K562 (cell line): Measurements from ENCODE around the gene LTO1. TPM values are rescaled to one million over a fixed set of nuclear protein-coding genes. Genes with fewer than 3 reads are reported as not detected.

ENCODE experiments used
- ATAC-seq: fragments of 200-7000 bp; cut with Tn5 transposase; 3 replicates; pipeline ENCODE4 v1.9.1; 2020; ENCODE audit warnings: moderate library complexity
- BruUV-seq: library from RNA; stranded (reverse); fragments of 400-500 nt; replicated peaks from 2 replicates; lab custom pipeline; 2021; lab: Mats Ljungman, UMichigan
- CTCF ChIA-PET: fragments of 300-600 bp; formaldehyde crosslinking; extraction: SDS; loops from one replicate; lab custom pipeline; 2021; ENCODE audit warnings: low intra/inter-chr PET ratio; lab: Yijun Ruan, JAX
- POLR2A ChIA-PET: fragments of 300-600, 350-650 bp; sonication (Branson Sonifier 250); formaldehyde crosslinking; extraction: SDS; loops from one replicate; lab custom pipeline; 2021; ENCODE audit warnings: antibody characterized with exemption, inconsistent platforms; lab: Yijun Ruan, JAX
- DNase-seq, 4 experiments: peaks; one replicate each; pipeline versions ENCODE4 v3.0.0 to v3.0.0-alpha.2; 2011 to 2018; ENCODE audit warnings: low spot score in 3 of 4, mixed read lengths in 3 of 4; ENCODE audit errors: extremely low read depth in 1 of 4
- FAIRE-seq: peaks from 2 replicates; lab custom pipeline; 2011; peaks lifted over from hg19 to GRCh38; lab: Jason Lieb, UNC
- H2AFZ ChIP-seq: 2 replicates; pipeline ENCODE4 v1.6.0; 2011; ENCODE audit warnings: low read depth, low read length, control low read depth, inconsistent platforms
- H3K27ac ChIP-seq: fragments of 200-600 bp; 3 replicates; pipeline ENCODE4 v1.8.0; 2011; ENCODE audit warnings: low read depth, mild to moderate bottlenecking, control low read depth, inconsistent platforms, low read length, moderate library complexity, mixed read lengths; ENCODE audit errors: extremely low read depth
- H3K27me3 ChIP-seq, 2 experiments: fragments of 300-600 bp in 1 of 2; 2 replicates in 1 of 2; 3 replicates in 1 of 2; pipeline versions ENCODE4 v1.6.0 to v1.8.0; 2011; ENCODE audit warnings: inconsistent platforms in 2 of 2, low read length in 2 of 2, mild to moderate bottlenecking in 1 of 2, mixed read lengths in 1 of 2, moderate library complexity in 1 of 2; ENCODE audit not compliant: control insufficient read depth in 2 of 2, insufficient read depth in 2 of 2
- H3K36me3 ChIP-seq: fragments of 300-600 bp; 3 replicates; pipeline ENCODE4 v1.8.0; 2011; ENCODE audit warnings: mild to moderate bottlenecking, low read length, inconsistent platforms; ENCODE audit not compliant: control insufficient read depth, insufficient read depth
- H3K4me1 ChIP-seq, 2 experiments: fragments of 200-600 bp in 1 of 2; replicated peaks in 1 of 2; 2 replicates in 1 of 2; 3 replicates in 1 of 2; pipeline versions ENCODE4 v1.5.1 to v1.8.0; 2011; ENCODE audit warnings: inconsistent platforms in 2 of 2, low read length in 2 of 2, mild to moderate bottlenecking in 1 of 2, mixed read lengths in 1 of 2, moderate library complexity in 1 of 2; ENCODE audit not compliant: control insufficient read depth in 2 of 2, insufficient read depth in 2 of 2
- H3K4me2 ChIP-seq: 2 replicates; pipeline ENCODE4 v1.6.1; 2011; ENCODE audit warnings: low read length, control low read depth, inconsistent platforms, mixed read lengths; ENCODE audit not compliant: insufficient read depth
- H3K4me3 ChIP-seq: fragments of 200-600 bp; sonication (generic), shearing (Covaris generic); 2 replicates; pipeline ENCODE4 v1.5.1; 2016; ENCODE audit warnings: control low read depth, inconsistent platforms
- H3K79me2 ChIP-seq: fragments of 200-600 bp; 3 replicates; pipeline ENCODE4 v1.8.0; 2011; ENCODE audit warnings: low read length, inconsistent platforms; ENCODE audit not compliant: control insufficient read depth, insufficient read depth
- H3K9ac ChIP-seq, 2 experiments: 2 replicates each; pipeline versions ENCODE4 v1.6.0 to v1.6.1; 2011; ENCODE audit warnings: low read depth in 2 of 2, low read length in 2 of 2, control low read depth in 1 of 2, inconsistent platforms in 1 of 2, mild to moderate bottlenecking in 1 of 2, mixed read lengths in 1 of 2; ENCODE audit not compliant: insufficient read depth in 1 of 2
- H3K9me1 ChIP-seq: one replicate; pipeline ENCODE4 v1.6.0; 2011; ENCODE audit warnings: inconsistent platforms, mild to moderate bottlenecking, low read length, moderate library complexity; ENCODE audit not compliant: control insufficient read depth, insufficient read depth
- H3K9me3 ChIP-seq: replicated peaks from 2 replicates; pipeline ENCODE4 v1.5.1; 2011; ENCODE audit warnings: low read depth, low read length, inconsistent platforms; ENCODE audit not compliant: control insufficient read depth, insufficient read depth
- H4K20me1 ChIP-seq: replicated peaks from 2 replicates; pipeline ENCODE4 v1.6.1; 2011; ENCODE audit warnings: low read length, inconsistent platforms, mixed read lengths; ENCODE audit not compliant: control insufficient read depth, insufficient read depth
- ARID3A ChIP-seq: IDR thresholded peaks from 2 replicates; pipeline ENCODE4 v1.6.1; 2012; ENCODE audit warnings: low read depth, low read length, improper control_type of control experiment, borderline replicate concordance
- CBFA2T3 ChIP-seq: fragments of 450-650 bp; IDR thresholded peaks from 2 replicates; pipeline ENCODE4 v1.6.1; 2017
- CEBPZ ChIP-seq: fragments of 150-350 bp; IDR thresholded peaks from 2 replicates; pipeline ENCODE4 v1.6.1; 2014; ENCODE audit warnings: low read depth, mild to moderate bottlenecking, low read length, borderline replicate concordance
- DNMT1 ChIP-seq: fragments of 450-650 bp; IDR thresholded peaks from 2 replicates; pipeline ENCODE4 v1.6.1; 2016; ENCODE audit warnings: antibody characterized with exemption, mild to moderate bottlenecking
- ID3 ChIP-seq, 2 experiments: fragments of 250-450 bp in 1 of 2; fragments of 450-650 bp in 1 of 2; sonication (Bioruptor Pico) in 1 of 2; IDR thresholded peaks; 2 replicates each; pipeline versions ENCODE4 v1.6.1 to v1.8.0; 2016 to 2021; ENCODE audit warnings: mild to moderate bottlenecking in 2 of 2, moderate library complexity in 2 of 2, missing compliant biosample characterization in 1 of 2, missing genetic modification characterization in 1 of 2
- MNT ChIP-seq, 2 experiments: fragments of 450-650 bp; conservative IDR thresholded peaks; 2 replicates each; pipeline ENCODE4 v1.6.1; 2017; ENCODE audit warnings: mild to moderate bottlenecking in 2 of 2, moderate library complexity in 2 of 2
- NCOA6 ChIP-seq: fragments of 450-650 bp; IDR thresholded peaks from 2 replicates; pipeline ENCODE4 v1.6.1; 2017; ENCODE audit warnings: mild to moderate bottlenecking
- NEUROD1 ChIP-seq: fragments of 150-350 bp; IDR thresholded peaks from 2 replicates; pipeline ENCODE4 v1.6.1; 2014; ENCODE audit warnings: borderline replicate concordance, low read length, low read depth; ENCODE audit not compliant: partially characterized antibody
- RBM34 ChIP-seq: fragments of 200-400 bp; formaldehyde crosslinking; IDR thresholded peaks from 2 replicates; pipeline ENCODE4 v1.6.1; 2018; ENCODE audit warnings: low read length, borderline replicate concordance; ENCODE audit not compliant: insufficient read depth
- RFX1 ChIP-seq: fragments of 450-650 bp; IDR thresholded peaks from 2 replicates; pipeline ENCODE4 v1.6.1; 2016; ENCODE audit warnings: mild to moderate bottlenecking, moderate library complexity
- SMC3 ChIP-seq: conservative IDR thresholded peaks from 2 replicates; pipeline ENCODE4 v1.6.1; 2011; ENCODE audit warnings: low read depth, low read length, improper control_type of control experiment; ENCODE audit not compliant: insufficient read depth
- THAP7 ChIP-seq: fragments of 250-450 bp; sonication (Bioruptor Pico); IDR thresholded peaks from 2 replicates; pipeline ENCODE4 v1.5.0; 2021
- ZNF282 ChIP-seq: sonication (generic); formaldehyde crosslinking; IDR thresholded peaks from 2 replicates; pipeline ENCODE4 v1.8.1; 2023; ENCODE audit warnings: missing genetic modification reagents
- whole genome bisulfite sequencing: fragments of 100-300 bp; shearing (Covaris generic); methylation state at CpG from one replicate; pipeline ENCODE4 v1.1.6; 2016; ENCODE audit warnings: low coverage, mixed read lengths; ENCODE audit not compliant: insufficient coverage; ENCODE audit errors: missing lambda C conversion rate; 5-methylcytosine and 5-hydroxymethylcytosine counted together
- in situ Hi-C: fragments of 300-500 bp; cut with MboI; formaldehyde crosslinking; loops from 4 replicates; pipeline ENCODE4 v1.15.0; 2018; ENCODE audit warnings: inconsistent platforms, mixed read lengths
- intact Hi-C: fragments of 100-400 bp; cut with micrococcal nuclease; formaldehyde crosslinking; loops from 2 replicates; pipeline ENCODE4 v1.14.2; 2022
- polyA plus RNA-seq, 8 experiments: library from polyadenylated mRNA; depleted of rRNA in 4 of 8; stranded (reverse) in 5 of 8; unstranded in 3 of 8; fragments of >200 nt; fragmentation: Nextera tagmentation in 2 of 8; fragmentation: Illumina TruSeq in 1 of 8; extraction: Ambion mirVana in 2 of 8; extraction: Trizol in 1 of 8; gene quantifications; 2 replicates each; pipeline versions ENCODE4 v1.2.1 to v1.2.3, GENCODE V29; 2011 to 2014; ENCODE audit warnings: inconsistent platforms in 1 of 8, missing spikeins in 1 of 8
- total RNA-seq, 7 experiments: library from RNA; depleted of rRNA in 6 of 7; stranded (reverse); fragments of >200 nt in 6 of 7; fragmentation: Illumina TruSeq in 2 of 7; extraction: Trizol in 2 of 7; gene quantifications; 2 replicates each; pipeline versions ENCODE4 v1.2.1 to v1.2.3, GENCODE V29; 2011 to 2021; ENCODE audit warnings: low replicate concordance in 1 of 7

Gene LTO1
- total and polyA plus RNA-seq, 9 of the 15 experiments (the other 6 are each of a cell fraction or from before 2014, with no cell fraction given): 2.6 to 43.4 (median 19.1) TPM

GRCh38 chr11:69635804-69636511, 39.2 kb downstream of the LTO1 start:
- peaks cover 15 to 19% of the 10 kb centered on the region in 2 experiments for H3K27me3 ChIP-seq
- ATAC-seq (no peak), FAIRE-seq (no peak), DNase-seq (no peak)
- H3K9me3 ChIP-seq: no peaks in the 10 kb centered on the region
- no peak overlapping the region for H3K4me3 ChIP-seq
- 52% methylated on average over 16 of the region's 17 CpGs for WGBS
- H3K4me1 ChIP-seq: peaks cover 4 to 26% of the 10 kb centered on the region in 2 experiments; a peak in 3 of 5 replicates
- intact Hi-C loops: no loop called here
- ChIA-PET POLR2A (interaction anchor here (0.6 kb wide), 1 partner anchor 93 kb away, joined by 4 read pairs; no protein-coding TSS in a partner anchor), CTCF (no interaction called here)
- H2AFZ ChIP-seq: no peak overlapping the region
- no peaks in the 10 kb centered on the region for H3K9me1 ChIP-seq
- no peak overlapping the region; a peak in 1 of 4 replicates for H3K9ac ChIP-seq
- H3K27ac ChIP-seq: no peak overlapping the region
- in situ Hi-C loops: no loop called here
- no TSS peak for BruUV-seq
- H4K20me1 ChIP-seq: no peaks in the 10 kb centered on the region
- no peak overlapping the region for H3K4me2 ChIP-seq
- H3K79me2 ChIP-seq: no peaks in the 10 kb centered on the region; the same call in 2 of the 3 replicates
- H3K36me3 ChIP-seq: no peaks in the 10 kb centered on the region
- no peak for TF ChIP-seq ARID3A
- TF ChIP-seq NEUROD1: no peak
- no peak for TF ChIP-seq CBFA2T3
- no peak for TF ChIP-seq ID3 (CRISPR knock-in tag; IDR thresholded peaks at IDR 0.05)
- no peak for TF ChIP-seq ID3 (tag; IDR thresholded peaks at IDR 0.05)
- no peak for TF ChIP-seq ZNF282
- no peak for TF ChIP-seq RFX1
- TF ChIP-seq CEBPZ: no peak
- no peak for TF ChIP-seq NCOA6
- no peak for TF ChIP-seq SMC3
- no peak for TF ChIP-seq RBM34
- TF ChIP-seq DNMT1: no peak
- TF ChIP-seq THAP7 (CRISPR knock-in tag): no peak
- TF ChIP-seq MNT (conservative IDR thresholded peaks at IDR 0.05): no peak
